Measurements from ENCODE around the gene SPIRE2. TPM values are rescaled to one million over a fixed set of nuclear protein-coding genes. Genes with fewer than 3 reads are reported as not detected.
A peak's percentile ranks its signal among the peaks of the same experiment; 100 is the strongest.

The SPIRE2 gene
- total and polyA plus RNA-seq, 2 of the 13 experiments (the other 11 are each of a cell fraction or from before 2014, with no cell fraction given) = 13.3 to 37.5 TPM

DNA sequence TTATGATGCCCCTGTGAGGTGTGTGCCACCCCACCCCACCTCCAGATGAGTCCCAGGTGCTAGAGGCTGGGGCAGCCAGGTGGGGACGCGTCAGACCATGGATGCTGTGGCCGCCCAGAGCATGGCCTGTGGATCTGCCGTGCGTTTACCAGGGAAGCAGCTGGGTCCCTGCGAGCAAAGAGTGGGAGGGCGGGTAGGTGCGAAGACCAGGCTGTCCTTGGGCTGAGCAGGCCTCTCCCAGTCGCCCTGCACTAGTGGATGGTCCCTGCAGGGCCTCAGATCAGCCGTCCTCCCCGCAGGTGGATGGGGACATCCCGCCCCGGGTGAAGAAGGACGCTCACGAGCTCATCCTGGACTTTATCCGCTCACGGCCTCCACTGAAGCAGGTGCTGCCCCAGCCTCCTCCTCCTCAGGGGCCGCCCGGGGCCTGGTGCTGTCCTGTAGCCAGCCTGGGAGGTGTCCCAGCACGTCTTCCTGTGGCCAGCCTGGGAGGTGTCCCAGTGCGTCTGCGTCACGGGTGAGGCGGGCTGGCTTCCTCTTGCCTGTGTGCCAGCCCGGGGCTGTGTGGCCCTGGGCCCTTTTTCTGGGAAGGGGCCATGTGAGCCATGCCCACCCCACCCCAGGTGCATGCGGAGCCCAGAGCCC is 27.1 kb downstream of the SPIRE2 start:
- H3K9ac ChIP-seq (ENCODE audit: insufficient read depth, low read depth, low read length) = no peak overlapping the region
- CTCF ChIA-PET (ENCODE audit: low intra/inter-chr PET ratio, low total read pairs) = no interaction called here
- ATAC-seq (no peak), FAIRE-seq (no peak), DNase-seq (ENCODE audit: low spot score) (no peak)
- WGBS (ENCODE audit: low lambda C conversion rate) = 94% methylated on average over 14 of the region's 26 CpGs
- intact Hi-C loops (cut with micrococcal nuclease; ENCODE audit: unreplicated experiment) (no loop called here), in situ Hi-C loops (cut with HindIII; ENCODE audit: extremely low pct_ligation_motif_present, low pct_unique_long_range_greater_than_20kb) (loop anchor here (5.0 kb wide), 1 partner anchor 38 kb away; the partner anchor contains the start of gene FANCA)
- no TSS peak for BruUV-seq (replicated peaks)
- H3K4me3 ChIP-seq (replicated peaks in 1 of 3; ENCODE audit: insufficient read depth in 1 of 3, low read depth in 2 of 3, low read length in 3 of 3) = no peak overlapping the region
- TF ChIP-seq, protein P1, sequence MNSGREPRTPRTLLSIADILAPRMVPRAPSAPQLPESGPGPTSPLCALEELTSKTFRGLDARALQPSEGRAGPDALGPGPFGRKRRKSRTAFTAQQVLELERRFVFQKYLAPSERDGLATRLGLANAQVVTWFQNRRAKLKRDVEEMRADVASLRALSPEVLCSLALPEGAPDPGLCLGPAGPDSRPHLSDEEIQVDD (CRISPR knock-in tag; IDR thresholded peaks at IDR 0.05; ENCODE audit: borderline replicate concordance) = no peak
- TF ChIP-seq RBFOX2 (IDR thresholded peaks at IDR 0.05; ENCODE audit: low read depth, low read length) = 0 out of 2 replicates have a peak, but pooled peaks have one; percentile 29
- no peak for TF ChIP-seq EZH2 (conservative IDR thresholded peaks at IDR 0.05; ENCODE audit: low read depth, low read length)
- no peak for TF ChIP-seq ZNF747 (CRISPR knock-in tag; IDR thresholded peaks at IDR 0.05; ENCODE audit: borderline replicate concordance)
- TF ChIP-seq MBNL3 (CRISPR knock-in tag; conservative IDR thresholded peaks at IDR 0.05) = no peak
- no peak for TF ChIP-seq ZNF674 (CRISPR knock-in tag; IDR thresholded peaks at IDR 0.05; ENCODE audit: low read depth)
- no peak for TF ChIP-seq USF2 (IDR thresholded peaks at IDR 0.05; ENCODE audit: low read depth, low read length)
- TF ChIP-seq USF2 (CRISPR knock-in tag; IDR thresholded peaks at IDR 0.05; ENCODE audit: borderline replicate concordance) = no peak
- no peak for TF ChIP-seq ZSCAN9 (CRISPR knock-in tag; IDR thresholded peaks at IDR 0.05; ENCODE audit: borderline replicate concordance)
- H3K9me3 ChIP-seq (ENCODE audit: low read length) = no peaks in the 10 kb centered on the region
- no peaks in the 10 kb centered on the region for H4K20me1 ChIP-seq (ENCODE audit: insufficient read depth, low read length)
- H2AFZ ChIP-seq (ENCODE audit: low read length) = no peak overlapping the region
- peaks cover 28 to 36% of the 10 kb centered on the region in 2 experiments; a peak in 4 of 5 replicates for H3K36me3 ChIP-seq (replicated peaks in 1 of 2; ENCODE audit: control insufficient read depth in 1 of 2, insufficient read depth in 2 of 2, low read length in 2 of 2)
- POLR2A ChIA-PET = interaction anchor here (1.6 kb wide), 1 partner anchor 39 kb away, joined by 6 read pairs; the partner anchor contains the start of gene FANCA
- no peaks in the 10 kb centered on the region for H3K79me2 ChIP-seq (ENCODE audit: insufficient read depth, low read length)
- no peak overlapping the region for H3K4me2 ChIP-seq (ENCODE audit: low read depth, low read length)
- no peak overlapping the region for H3K27ac ChIP-seq (ENCODE audit: extremely low read length, insufficient read depth, low read length)
- no peaks in the 10 kb centered on the region for H3K4me1 ChIP-seq (ENCODE audit: insufficient read depth, low read length)
- H3K27me3 ChIP-seq (ENCODE audit: control insufficient read depth in 1 of 2, insufficient read depth in 2 of 2, low read length in 2 of 2) = no peaks in the 10 kb centered on the region

Measured in HepG2 (cell line).